ENCODE measurements around the gene MED22.
A peak's percentile ranks its signal among the peaks of the same experiment; 100 is the strongest.
"Not testable (repeated sequence)": the region's sequence is repeated elsewhere in the genome, so short reads cannot be mapped to it uniquely, and the experiment has no call there.

Gene MED22

GRCh38 chr9:133340916-133341315 lies 7.0 kb downstream of the MED22 start:
- H3K27me3 Mint-ChIP-seq (ENCODE audit: low read depth) = no peaks in the 10 kb centered on the region

DNA sequence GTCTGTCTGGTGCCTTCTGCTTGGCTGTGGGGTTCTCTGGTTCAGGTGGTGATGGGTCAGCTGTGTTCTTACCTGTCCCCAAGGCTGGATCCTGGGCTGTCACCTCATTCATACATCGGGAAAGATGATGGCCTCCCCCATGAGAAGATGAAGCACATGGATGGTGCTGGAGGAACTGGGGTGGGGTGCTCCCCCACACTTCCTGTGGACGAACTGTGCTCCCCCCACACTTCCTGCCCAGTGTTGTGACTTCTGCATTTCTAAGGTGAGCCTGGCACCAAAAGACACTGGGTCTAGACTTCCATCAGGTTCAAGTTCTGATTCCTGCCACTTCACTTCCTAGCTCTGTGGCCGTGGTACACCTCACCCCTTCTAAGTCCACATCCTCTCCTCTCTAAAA lies 7.7 kb downstream of the MED22 start:
- TF ChIP-seq, protein P1, sequence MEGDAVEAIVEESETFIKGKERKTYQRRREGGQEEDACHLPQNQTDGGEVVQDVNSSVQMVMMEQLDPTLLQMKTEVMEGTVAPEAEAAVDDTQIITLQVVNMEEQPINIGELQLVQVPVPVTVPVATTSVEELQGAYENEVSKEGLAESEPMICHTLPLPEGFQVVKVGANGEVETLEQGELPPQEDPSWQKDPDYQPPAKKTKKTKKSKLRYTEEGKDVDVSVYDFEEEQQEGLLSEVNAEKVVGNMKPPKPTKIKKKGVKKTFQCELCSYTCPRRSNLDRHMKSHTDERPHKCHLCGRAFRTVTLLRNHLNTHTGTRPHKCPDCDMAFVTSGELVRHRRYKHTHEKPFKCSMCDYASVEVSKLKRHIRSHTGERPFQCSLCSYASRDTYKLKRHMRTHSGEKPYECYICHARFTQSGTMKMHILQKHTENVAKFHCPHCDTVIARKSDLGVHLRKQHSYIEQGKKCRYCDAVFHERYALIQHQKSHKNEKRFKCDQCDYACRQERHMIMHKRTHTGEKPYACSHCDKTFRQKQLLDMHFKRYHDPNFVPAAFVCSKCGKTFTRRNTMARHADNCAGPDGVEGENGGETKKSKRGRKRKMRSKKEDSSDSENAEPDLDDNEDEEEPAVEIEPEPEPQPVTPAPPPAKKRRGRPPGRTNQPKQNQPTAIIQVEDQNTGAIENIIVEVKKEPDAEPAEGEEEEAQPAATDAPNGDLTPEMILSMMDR (IDR thresholded peaks at IDR 0.05; ENCODE audit: unreplicated experiment in 3 of 3) = no peak
- H3K27me3 Mint-ChIP-seq (ENCODE audit: low read depth) = no peaks in the 10 kb centered on the region
- peaks cover 27% of the 10 kb centered on the region for H3K4me1 Mint-ChIP-seq
- peak overlapping the region in 1 of 3 experiments; percentile 63 for H3K4me3 Mint-ChIP-seq
- H3K9me3 Mint-ChIP-seq = no peaks in the 10 kb centered on the region
- H3K27ac Mint-ChIP-seq = no peak overlapping the region
- peaks cover 25% of the 10 kb centered on the region for H3K36me3 Mint-ChIP-seq (ENCODE audit: low read depth)

More at GRCh38 chr9:133340916-133341315, 7.0 kb downstream of the MED22 start:
- Mint-ChIP-seq H3K27ac (no peak overlapping the region), H3K4me3 (peak overlapping the region in 2 of 3 experiments; percentile 40 to 63), H3K9me3 (no peaks in the 10 kb centered on the region), H3K4me1 (peaks cover 22% of the 10 kb centered on the region), H3K36me3 (ENCODE audit: low read depth) (peaks cover 25% of the 10 kb centered on the region)
- TF ChIP-seq, protein P1 (IDR thresholded peaks at IDR 0.05; ENCODE audit: unreplicated experiment in 3 of 3) = no peak

DNA sequence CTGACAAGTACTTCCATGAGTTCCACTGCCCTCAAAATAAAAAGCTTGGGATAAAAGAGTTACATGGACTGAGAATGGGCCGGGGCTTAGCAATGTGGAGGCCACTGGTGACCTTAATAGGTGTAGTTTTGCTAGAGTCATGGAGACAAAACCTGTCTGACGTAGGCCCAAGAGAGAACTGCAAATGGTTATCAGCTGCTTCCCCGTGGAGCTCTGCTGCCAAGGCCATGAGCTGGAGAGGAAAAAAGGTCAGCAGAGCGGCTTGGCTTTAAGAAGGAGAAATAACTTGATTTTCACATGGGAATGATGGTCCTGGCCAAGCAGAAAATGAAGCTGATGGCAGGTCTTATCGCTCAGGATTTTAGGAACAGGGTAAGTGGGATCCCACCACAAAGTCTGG lies 8.3 kb downstream of the MED22 start:
- Mint-ChIP-seq H3K36me3 (ENCODE audit: low read depth) (peaks cover 25% of the 10 kb centered on the region), H3K27ac (no peak overlapping the region), H3K4me3 (peak overlapping the region in 1 of 3 experiments; percentile 23), H3K4me1 (peaks cover 30% of the 10 kb centered on the region), H3K9me3 (no peaks in the 10 kb centered on the region), H3K27me3 (ENCODE audit: low read depth) (no peaks in the 10 kb centered on the region)
- TF ChIP-seq, protein P1 (IDR thresholded peaks at IDR 0.05; ENCODE audit: unreplicated experiment in 3 of 3) = no peak

DNA sequence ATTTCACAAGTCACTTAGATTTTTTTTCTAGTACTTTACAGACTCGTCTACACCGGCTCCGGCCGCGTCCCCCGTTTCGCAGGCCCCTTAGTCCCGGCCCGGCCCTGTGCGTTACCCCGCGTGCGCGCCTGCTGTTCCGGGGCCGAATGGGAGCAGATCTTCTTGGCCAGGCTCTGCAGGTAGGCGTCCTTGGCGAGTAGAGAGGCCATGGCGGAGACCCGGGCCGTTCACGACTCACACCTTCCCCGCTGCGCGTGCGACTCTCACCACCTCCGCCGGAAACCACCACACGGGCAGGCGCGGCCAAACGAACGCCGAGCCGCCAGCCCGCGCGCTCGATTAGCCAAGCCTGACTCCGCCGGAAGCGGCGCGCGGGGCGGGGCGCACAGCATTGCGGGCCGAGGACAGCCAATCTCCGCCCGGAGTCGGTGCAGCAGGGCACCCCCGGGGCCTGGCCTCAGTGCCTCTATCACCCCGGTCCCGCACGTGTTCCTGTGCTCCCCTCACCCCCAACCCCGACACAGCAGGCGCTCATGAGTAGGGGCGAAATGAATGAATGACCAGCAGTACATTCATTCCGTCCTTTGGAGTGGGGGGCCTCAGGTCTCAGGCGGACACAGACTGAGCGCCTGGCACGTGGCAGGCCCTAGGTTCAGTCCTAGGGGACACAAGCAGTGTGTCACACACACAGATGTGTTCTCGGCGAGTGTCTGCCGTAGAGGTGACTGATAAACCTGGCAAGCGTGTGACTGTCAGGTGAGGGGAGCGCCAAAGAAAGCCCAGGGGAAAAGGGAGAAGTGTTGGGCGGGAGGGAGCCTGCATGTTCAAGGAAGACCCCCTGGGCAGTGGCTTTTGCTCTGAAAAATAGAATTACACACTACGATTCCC lies 11.8 kb downstream of the MED22 start, which contains the start of gene SURF6:
SURF6 (minus strand) TSS at position 265 of the 888 bp plus-strand sequence; CDS start at position 209, 56 bp downstream.
- Mint-ChIP-seq H3K36me3 (ENCODE audit: low read depth) (peaks cover 50% of the 10 kb centered on the region), H3K9me3 (no peaks in the 10 kb centered on the region), H3K27me3 (ENCODE audit: low read depth) (no peaks in the 10 kb centered on the region), H3K4me1 (peaks cover 18% of the 10 kb centered on the region), H3K27ac (peak within 1 kb of the TSS; percentile 62 to 93 (median 92)), H3K4me3 (peak within 1 kb of the TSS; percentile 98 to 99 (median 99))
- TF ChIP-seq, protein P1 (IDR thresholded peaks at IDR 0.05; ENCODE audit: unreplicated experiment in 3 of 3) = no peak

GRCh38 chr9:133334888-133335287 lies 13.0 kb downstream of the MED22 start:
- Mint-ChIP-seq H3K27ac (peak overlapping the region in 2 of 3 experiments; percentile 62 to 93), H3K36me3 (ENCODE audit: low read depth) (peaks cover 44% of the 10 kb centered on the region)

GRCh38 chr9:133334161-133334560 lies 13.8 kb downstream of the MED22 start:
- no peaks in the 10 kb centered on the region for H3K27me3 Mint-ChIP-seq (ENCODE audit: low read depth)
- no peak overlapping the region for H3K27ac Mint-ChIP-seq
- peaks cover 44% of the 10 kb centered on the region for H3K36me3 Mint-ChIP-seq (ENCODE audit: low read depth)
- H3K9me3 Mint-ChIP-seq = no peaks in the 10 kb centered on the region
- peaks cover 14% of the 10 kb centered on the region for H3K4me1 Mint-ChIP-seq
- TF ChIP-seq, protein P1 (IDR thresholded peaks at IDR 0.05; ENCODE audit: unreplicated experiment in 3 of 3) = no peak
- peak overlapping the region; percentile 98 to 99 (median 99) for H3K4me3 Mint-ChIP-seq

More at GRCh38 chr9:133334888-133335287, 13.0 kb downstream of the MED22 start:
- not testable (repeated sequence) for H3K27me3 Mint-ChIP-seq (ENCODE audit: low read depth); H3K9me3 Mint-ChIP-seq
- Mint-ChIP-seq H3K4me1 (peaks cover 14% of the 10 kb centered on the region), H3K4me3 (peak overlapping the region; percentile 98 to 99 (median 99))

Measured in nephron (organoid).